Activated CD4-positive, CD25-positive, alpha-beta regulatory T cell treated with anti-CD3 and anti-CD28 coated beads, Interleukin-2, amount 50 U/mL, for 24 hours (primary cell): Measurements from ENCODE around the gene FYN.

Source experiments
- ATAC-seq, 2 donors: fragments of 150-1000 bp; cut with Tn5 transposase; one replicate each; pipeline ENCODE4 v1.10.0; 2021; ENCODE audit warnings: mild to moderate bottlenecking in 1 of 2, moderate library complexity in 1 of 2

Gene FYN

GRCh38 chr6:111831408-111831807 lies 41.8 kb downstream of the FYN start:
- no peak for ATAC-seq

DNA sequence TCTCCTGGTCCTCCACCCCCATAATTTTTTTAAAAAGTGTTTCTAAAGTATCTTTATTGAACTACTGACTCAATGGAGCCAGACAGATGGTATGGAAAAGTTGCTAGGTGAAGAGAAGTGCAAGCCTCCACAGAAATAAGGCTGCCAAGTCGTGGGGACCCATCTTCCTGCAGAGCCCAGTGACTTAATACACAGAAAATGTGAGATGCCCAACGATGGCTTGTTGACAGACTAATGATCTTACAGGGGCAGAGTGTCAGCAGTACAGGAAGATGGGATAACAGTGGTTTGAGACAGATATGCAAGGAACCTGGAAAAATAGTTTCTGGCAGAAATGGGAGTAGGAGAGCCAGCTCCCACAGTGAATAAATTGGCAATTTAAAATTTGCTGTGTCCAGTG lies 43.3 kb downstream of the FYN start:
- ATAC-seq = no peak

- no peak for ATAC-seq
Observed at GRCh38 chr6:111829581-111829980, 43.7 kb downstream of the FYN start.

DNA sequence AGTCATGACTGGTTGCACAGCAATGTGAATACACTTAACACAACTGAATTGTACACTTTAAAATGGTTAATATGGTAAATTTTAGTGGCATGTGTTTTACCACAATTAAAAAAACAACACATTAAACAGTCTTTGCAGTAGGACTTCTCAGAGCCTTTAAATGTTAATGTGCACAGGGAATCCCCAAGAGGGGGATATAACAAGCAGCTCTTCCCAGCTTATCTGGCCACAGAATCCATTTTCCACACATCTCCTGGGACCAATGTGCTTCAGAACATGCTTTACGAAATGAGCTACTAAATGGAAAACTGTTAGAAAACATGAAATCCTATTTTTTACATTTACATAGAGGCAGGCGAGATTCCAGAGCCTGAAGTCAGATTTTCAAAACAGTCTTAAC lies 44.4 kb downstream of the FYN start:
- no peak for ATAC-seq

DNA sequence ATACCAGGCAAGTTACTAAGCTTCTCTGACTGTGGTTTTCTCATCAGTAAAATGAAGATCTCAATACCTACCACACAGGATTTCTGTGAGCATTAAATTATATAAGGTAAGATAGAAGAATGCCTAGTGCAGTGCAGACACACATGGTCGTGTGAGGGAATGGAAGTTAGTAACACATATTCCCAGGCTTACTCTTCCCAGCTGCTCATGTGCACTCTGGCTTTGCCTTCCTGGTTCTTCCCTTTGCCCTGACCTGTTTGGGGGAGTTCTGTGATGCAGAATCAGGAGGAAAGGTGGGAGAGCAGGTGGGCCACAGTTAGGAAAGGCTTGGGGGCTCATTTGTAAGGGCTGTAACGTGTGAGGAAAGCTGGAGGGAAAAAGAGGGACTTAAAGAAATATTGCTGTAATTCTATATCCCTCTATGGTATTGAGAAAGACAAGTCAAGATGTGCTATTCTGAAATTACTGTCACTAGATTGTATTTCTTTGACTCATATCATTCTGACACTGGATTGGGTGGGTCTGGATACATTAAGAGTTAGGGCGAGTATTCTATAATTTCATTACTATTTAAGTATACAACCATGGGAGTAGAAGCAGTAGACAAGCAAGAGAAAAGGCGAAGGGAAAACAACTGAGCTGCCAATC lies 47.7 kb downstream of the FYN start:
- no peak for ATAC-seq

DNA sequence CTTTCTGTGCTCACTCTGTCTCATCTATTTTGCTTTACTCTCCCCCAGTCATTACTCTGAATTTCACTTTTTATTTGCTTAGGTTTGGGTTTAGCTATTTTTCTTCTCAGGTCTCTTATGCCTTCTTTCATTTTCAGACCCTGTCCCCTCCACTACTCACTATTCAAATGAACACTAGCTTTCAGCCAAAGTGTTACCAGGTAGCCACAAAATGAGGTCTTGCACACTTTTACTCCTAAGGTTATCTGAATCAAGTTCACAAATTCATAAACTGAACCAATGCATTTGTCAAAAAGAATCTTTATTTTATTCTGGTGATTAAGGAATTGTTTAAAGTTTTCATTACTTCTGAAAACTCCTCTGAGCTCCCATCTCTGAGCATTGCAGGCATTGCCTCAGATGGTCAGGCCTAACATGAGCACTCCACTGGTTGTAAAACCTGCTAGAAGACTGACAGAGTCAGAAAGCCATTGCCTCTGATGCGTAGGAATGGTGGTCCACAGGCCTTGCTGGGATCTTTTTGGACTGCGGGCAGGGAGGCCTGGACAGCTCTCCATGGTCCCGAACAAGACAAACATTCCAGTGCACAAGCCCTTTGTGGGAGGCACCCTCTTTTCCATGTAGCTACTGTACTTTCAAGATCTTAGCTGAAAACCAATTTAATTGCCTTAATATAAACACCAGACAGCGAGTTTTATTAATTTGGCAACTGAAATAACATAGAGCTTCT lies 48.5 kb downstream of the FYN start:
- ATAC-seq = peak; percentile 77 to 84

GRCh38 chr6:111823831-111824607 lies 49.2 kb downstream of the FYN start:
- peak; percentile 67 for ATAC-seq

- no peak for ATAC-seq
Observed at GRCh38 chr6:111823012-111823411, 50.2 kb downstream of the FYN start.

DNA sequence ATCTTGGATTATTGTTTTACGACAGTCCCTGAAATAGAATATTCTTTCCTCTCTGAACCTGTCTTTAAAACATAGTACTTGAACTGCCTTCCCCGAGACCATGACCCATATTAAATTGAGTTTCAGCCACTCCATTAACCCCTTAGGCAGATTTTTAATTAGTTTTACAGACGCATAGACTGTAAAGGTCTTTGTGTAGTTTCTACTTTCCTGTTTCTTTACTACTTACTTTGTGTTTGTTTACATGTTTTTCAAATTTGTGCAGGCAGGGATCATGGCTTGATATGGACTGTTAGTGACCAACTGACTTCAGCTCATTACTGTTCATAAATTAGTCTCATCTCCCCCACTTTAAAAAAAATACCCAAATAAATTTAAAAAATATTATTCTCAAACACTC lies 53.8 kb downstream of the FYN start:
- ATAC-seq = no peak

GRCh38 chr6:111818539-111819226 lies 54.6 kb downstream of the FYN start:
- ATAC-seq = no peak

DNA sequence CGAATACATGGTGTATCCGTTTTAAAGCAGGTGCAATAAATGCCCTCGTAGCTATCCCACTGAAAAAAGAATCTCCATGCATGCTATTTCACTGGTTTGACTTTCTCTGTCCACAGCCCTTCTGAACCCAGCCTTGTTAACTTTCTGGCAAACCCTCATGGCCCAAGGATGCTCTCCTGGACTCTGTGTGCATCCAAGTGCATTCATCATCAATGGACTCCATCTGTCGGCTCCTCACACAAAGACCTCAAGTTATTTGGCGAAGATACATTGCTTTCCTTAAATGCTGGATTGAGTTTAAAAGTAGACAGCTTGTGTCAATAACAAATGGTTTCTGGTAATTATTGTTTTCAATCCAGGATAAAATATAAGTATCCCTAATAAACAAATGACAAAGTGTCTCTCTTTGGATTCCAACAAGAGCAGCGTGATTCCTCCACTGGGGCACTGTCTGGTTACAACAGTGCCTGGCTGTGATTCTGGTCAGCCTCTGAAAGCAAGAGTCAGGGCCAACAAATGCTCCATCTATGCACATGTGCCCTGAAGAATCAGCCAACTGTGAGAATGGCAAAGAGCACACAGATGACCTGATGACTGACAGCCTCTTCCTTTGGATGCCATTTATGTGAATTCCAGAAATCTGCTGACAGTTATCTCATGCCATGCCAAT lies 55.7 kb downstream of the FYN start:
- no peak for ATAC-seq

DNA sequence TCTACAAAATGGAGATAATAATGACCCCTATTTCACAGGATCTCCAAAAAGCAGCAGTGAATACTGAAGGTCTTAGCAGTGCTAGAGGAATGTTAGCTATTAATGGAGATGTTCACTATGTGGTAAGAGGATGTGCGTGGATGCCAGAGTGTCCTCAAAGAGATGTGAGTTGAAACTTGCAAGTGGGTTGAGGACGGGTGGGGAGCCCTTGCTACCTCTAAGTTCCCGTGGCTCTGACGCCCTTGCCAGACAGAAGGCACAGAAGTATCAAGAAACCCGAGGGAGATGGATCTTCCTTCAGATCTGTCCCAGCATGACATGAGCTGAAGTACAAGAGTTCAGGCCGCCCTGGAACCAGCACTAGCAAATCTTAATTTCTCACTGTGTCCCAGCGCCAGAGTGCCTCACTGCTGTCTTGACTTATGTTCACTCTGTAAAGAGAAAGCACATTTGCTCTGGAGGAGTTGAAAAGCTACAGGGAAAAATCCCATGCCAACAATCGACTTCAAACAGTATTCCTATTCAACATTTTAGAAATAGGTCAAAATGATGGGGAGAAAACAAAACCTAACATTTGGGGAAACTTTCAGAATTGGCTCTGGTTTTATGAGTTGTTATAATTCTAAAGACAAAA lies 59.5 kb downstream of the FYN start:
- ATAC-seq = no peak

DNA sequence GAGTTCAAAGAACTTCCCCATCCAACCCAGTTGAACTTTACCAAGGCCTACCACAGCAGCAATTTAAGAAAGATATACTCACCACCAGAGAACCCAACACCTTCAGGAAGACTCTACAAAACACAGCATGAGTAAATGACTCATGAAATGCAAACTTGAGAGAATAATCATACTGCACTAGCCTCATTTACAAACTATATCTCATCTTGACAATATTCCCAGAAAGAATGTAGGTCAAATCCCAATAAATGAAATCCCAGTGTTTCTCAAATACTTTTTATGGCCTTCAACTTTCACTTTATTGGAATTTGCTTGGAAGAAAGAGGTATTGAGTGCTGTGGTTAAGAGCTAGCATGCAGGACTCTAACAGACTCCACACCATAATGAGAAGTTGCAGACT lies 60.0 kb downstream of the FYN start:
- peak; percentile 55 to 69 for ATAC-seq

DNA sequence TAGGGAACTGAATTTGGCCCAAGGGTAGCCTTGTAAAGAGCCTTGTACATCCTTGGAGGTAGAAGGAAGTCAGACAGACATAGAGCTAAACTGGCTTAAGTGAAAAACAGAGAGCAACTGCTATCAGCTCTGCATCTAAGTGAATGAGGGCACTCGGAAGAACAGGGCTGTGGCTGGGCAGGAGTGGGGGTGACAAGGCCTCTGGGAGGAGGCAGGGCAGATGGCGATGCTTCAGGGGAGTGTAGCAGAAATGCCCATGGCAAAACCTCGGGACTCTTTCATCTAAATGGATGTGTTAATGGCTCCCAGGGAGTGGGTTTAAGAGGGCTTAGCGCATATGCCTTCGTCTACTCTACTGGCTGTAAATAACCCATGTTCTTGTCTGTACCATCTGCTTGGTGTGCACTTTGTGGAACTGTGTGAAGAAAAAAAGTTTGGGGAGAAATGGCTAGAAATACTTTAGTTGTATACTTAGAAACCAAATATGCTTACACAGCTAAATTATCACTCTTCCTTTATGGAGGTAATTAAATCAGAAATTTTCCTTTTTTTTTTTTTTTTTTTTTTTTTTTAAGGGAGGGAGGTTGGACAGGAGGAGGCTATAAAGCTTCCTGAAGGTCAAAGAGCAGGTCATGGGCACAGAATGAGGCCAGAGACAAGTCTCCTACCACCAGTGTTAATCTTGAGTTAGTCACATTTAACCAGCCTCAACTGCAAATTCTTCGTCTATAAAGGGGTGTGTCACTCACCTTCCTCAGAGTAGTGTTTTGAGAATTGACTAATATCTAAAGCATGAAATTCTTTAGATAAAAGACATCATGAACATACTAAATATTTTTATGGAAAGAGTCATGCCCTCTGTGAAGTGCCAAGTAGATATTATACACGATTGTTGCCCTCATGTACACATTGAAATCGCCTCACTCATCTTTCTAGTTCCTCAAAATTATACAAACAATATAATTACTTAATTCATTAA lies 60.9 kb downstream of the FYN start:
- ATAC-seq = peak; percentile 68 to 69

GRCh38 chr6:111810294-111811131 lies 62.7 kb downstream of the FYN start:
- no peak for ATAC-seq

DNA sequence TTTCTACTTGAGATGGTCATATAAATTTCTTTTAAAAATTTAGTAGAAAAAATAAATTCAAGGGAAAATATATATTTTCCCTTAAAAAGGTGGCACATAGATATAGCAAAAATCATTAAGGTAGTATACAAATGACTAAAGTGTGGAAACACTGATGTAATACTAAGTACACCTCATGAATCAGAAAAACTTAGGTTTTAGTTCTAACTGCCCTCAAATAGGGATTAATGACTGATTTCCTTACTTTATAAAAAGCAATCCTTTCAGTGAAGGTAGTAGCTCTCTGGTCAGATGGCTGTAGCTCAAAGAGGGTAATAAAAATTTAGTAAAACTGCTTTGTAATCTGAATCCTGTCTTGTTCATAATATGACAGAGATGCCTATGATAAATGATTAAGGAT lies 63.5 kb downstream of the FYN start:
- peak; percentile 9 to 16 for ATAC-seq

GRCh38 chr6:111809264-111809663 lies 64.0 kb downstream of the FYN start:
- no peak for ATAC-seq

GRCh38 chr6:111808493-111808892 lies 64.8 kb downstream of the FYN start:
- ATAC-seq = no peak

DNA sequence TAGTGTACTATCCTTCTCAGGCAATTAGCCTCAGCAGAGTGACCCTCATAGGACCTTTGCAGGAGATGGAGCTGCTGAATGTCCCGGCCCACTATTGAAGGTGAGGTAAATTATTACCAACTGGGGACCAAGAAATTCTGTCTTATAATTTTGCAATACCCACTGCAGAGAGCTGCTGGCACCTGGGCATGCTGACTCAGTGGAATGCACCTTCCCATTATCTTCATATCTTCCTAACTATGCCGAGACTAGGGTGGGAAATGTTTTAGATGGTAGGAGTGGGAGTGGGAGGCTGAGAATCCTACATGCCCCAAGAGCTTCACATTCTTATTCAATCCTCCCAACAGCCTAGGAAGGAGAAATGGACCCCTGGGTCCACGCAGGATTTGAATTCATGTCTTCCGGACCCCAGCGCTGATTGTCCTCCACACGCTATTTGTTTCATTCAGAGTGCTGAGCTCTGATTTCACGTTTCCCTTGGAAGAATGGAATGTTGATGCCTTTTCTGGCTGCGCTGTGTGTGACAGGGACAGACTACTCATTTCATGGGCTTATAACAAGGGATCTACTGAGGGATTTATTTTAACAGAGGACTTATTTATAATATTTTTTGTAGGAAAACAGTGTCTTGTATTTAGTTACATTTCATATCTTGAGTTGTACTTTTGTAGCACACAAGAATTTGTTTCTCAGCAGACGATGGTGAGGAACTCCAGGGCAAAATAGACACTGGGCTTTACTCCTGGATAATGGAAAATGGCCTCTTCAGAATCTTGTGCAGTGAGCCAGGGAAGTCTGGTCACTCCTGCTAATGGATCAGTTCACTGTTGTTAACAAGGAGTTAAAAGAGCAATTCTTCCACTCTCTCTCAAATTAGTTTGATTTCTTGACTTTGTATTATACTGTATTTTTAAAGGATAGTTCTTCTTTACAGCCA lies 66.4 kb downstream of the FYN start:
- ATAC-seq = no peak
